Right atrium auricular region (tissue), 2 donors: ENCODE measurements around the gene NACC2. TPM values are rescaled to one million over a fixed set of nuclear protein-coding genes. Genes with fewer than 3 reads are reported as not detected.
"Not testable (repeated sequence)": the region's sequence is repeated elsewhere in the genome, so short reads cannot be mapped to it uniquely, and the experiment has no call there.

Experiments used
- DNase-seq: peaks from one replicate; pipeline ENCODE4 v3.0.0-alpha.2; 2019; ENCODE audit warnings: low spot score
- H3K27ac ChIP-seq, 2 donors: fragments of 200-600 bp; sonication (generic); 1 replicate in 1 of 2; 2 replicates in 1 of 2; pipeline ENCODE4 v1.5.1; 2016 to 2019
- H3K27me3 ChIP-seq, 2 donors: fragments of 200-600 bp; sonication (generic); one replicate each; pipeline versions ENCODE4 v1.5.1 to v1.6.0; 2017 to 2019
- H3K36me3 ChIP-seq: fragments of 200-600 bp; sonication (generic); one replicate; pipeline ENCODE4 v1.5.1; 2016
- H3K4me1 ChIP-seq, 2 donors: fragments of 200-600 bp; sonication (generic); one replicate each; pipeline versions ENCODE4 v1.5.1 to v1.6.0; 2017 to 2019
- H3K4me3 ChIP-seq, 2 donors: fragments of 200-600 bp; sonication (generic); 1 replicate in 1 of 2; 2 replicates in 1 of 2; pipeline ENCODE4 v1.5.1; 2017 to 2019; ENCODE audit warnings: mild to moderate bottlenecking in 1 of 2, moderate library complexity in 1 of 2
- H3K9me3 ChIP-seq, 2 donors: fragments of 200-600 bp; sonication (generic); one replicate each; pipeline ENCODE4 v1.5.1; 2019
- total RNA-seq, 2 donors: library from RNA; depleted of rRNA; stranded (reverse); fragments of >200 nt; gene quantifications; one replicate each; pipeline ENCODE4 v1.1.0, GENCODE V29; 2016
- TF ChIP-seq, protein P1 (sequence below), 2 donors: fragments of 200-600 bp; sonication (generic); IDR thresholded peaks; one replicate each; pipeline ENCODE4 v1.5.1; 2019; ENCODE audit warnings: antibody characterized with exemption in 2 of 2

NACC2 gene
- total RNA-seq, 2 donors from 2014 or later = 49.1 to 55.5 TPM

DNA sequence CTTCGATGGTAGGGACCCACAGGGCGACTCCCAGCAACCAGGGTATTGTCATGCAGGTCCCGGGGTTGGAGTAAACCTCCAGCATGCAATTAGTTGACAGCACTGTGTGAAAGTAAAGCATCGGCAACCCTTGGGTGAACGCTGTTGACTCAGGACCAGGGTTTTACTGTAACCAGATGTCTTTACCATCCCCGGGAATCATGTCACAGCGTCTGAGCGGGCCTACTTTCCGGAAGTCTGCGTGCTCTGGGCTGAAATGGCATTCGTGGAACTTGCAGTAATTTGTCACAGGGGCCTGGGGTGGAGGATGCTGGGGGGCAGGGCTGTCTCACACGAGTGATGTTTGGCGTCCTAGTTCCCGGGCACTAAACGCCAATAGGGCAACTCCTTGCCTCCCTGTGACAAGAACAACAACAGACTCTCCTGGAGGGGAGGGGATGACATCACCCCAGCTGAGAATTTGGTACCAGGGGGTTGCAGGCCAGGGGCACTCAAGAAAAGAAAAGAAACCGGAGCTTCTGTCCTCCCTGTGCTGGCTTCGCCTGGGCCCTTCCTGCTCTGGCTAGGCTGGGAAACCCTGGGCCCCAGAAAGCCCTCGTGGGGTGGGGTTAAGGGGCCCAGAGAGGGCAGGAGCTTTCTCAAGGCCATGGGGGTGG is 123.8 kb downstream of the NACC2 start:
- Histone ChIP-seq H3K27ac (no peak overlapping the region), H3K4me3 (no peak overlapping the region), H3K36me3 (no peaks in the 10 kb centered on the region), H3K4me1 (peaks cover 0 to 21% of the 10 kb centered on the region in 2 donors), H3K9me3 (no peaks in the 10 kb centered on the region), H3K27me3 (no peaks in the 10 kb centered on the region)
- DNase-seq = no peak
- TF ChIP-seq, protein P1, sequence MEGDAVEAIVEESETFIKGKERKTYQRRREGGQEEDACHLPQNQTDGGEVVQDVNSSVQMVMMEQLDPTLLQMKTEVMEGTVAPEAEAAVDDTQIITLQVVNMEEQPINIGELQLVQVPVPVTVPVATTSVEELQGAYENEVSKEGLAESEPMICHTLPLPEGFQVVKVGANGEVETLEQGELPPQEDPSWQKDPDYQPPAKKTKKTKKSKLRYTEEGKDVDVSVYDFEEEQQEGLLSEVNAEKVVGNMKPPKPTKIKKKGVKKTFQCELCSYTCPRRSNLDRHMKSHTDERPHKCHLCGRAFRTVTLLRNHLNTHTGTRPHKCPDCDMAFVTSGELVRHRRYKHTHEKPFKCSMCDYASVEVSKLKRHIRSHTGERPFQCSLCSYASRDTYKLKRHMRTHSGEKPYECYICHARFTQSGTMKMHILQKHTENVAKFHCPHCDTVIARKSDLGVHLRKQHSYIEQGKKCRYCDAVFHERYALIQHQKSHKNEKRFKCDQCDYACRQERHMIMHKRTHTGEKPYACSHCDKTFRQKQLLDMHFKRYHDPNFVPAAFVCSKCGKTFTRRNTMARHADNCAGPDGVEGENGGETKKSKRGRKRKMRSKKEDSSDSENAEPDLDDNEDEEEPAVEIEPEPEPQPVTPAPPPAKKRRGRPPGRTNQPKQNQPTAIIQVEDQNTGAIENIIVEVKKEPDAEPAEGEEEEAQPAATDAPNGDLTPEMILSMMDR (IDR thresholded peaks at IDR 0.05) = no peak

DNA sequence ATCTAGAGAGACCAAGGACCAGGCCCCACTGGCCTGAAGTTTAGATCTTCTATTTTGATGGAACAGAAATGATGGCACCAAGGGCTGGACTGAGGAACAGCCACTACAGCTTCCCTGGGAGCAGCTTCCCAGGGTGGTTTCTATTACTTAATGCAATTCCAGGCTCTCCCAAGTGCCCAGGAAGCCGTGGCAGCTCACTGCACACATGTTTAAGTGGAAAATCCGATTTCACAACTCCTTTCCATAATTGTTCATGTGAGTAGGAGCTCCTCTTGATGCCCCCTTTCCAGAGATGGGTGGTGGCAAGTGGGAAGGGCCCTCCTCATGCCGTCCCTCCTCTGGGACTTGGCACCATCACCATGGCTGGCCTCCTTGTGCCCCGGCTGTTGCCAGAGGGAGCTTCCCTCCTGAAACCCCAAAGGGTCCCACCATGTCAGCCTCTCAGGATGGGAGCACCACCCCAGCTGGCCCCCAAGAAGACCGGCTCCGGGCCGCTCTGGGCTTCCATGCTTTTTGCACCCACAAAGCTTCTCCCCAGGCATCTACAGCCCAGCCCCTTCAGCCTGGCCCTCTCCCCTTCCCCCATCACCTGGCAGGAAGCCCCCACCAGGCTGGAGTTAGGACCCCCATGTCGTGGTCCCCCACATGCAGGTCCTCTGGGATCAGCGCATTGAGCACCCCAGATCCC is 124.8 kb downstream of the NACC2 start:
- H3K9me3 ChIP-seq = no peaks in the 10 kb centered on the region
- no peaks in the 10 kb centered on the region for H3K27me3 ChIP-seq
- no peaks in the 10 kb centered on the region for H3K36me3 ChIP-seq
- TF ChIP-seq, protein P1 (IDR thresholded peaks at IDR 0.05) = no peak
- no peak for DNase-seq
- H3K4me3 ChIP-seq = no peak overlapping the region
- no peak overlapping the region for H3K27ac ChIP-seq
- peaks cover 0 to 21% of the 10 kb centered on the region in 2 donors for H3K4me1 ChIP-seq

DNA sequence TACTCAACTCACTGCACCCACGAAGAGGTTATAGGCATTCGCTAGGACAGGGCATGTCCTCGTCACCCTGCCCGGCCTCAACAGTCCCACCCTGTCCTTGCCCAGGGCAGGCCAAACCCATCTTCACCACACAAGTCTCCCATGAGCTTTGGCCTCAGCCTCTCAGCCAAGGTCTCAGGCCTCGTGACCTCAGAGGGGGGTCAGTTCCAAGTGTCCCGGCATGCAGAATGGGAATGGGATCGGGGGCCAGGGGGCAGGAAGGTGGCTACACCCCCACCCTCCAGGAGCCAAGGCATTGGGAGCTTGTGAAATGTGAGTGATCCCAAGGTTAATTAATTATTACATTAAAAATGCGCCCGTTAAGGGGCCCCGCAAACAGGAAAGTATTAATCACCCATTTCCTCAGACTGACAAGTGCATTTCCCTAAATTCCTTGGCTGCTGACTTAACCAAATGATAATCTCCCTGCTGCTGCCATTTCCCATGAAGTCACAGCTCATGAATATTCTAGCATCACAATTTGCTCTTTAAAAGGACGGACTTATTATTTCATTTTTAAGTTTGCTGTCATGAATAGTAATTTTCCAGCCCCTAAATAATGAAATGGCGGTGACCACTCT is 125.9 kb downstream of the NACC2 start:
- no peak for DNase-seq

DNA sequence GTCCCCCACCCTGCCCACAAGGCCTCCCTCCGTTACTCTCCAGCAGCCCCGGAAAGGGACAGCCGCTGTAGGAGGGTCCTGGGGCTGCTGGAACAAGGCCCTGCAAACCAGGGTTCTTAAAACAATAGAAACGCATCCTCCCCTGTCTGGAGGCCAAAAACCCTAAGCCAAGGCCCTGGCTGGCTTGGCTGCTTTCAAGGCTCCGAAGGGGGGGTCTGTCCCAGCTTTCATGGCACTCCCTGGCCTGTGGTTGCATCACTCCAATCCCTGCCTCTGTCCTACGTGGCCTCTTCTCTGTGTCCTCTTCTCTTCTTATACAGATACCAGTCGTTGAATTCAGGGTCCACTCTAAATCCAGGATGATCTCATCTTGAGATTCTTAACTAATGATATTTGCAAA is 126.5 kb downstream of the NACC2 start:
- TF ChIP-seq, protein P1 (IDR thresholded peaks at IDR 0.05) = no peak
- Histone ChIP-seq H3K4me1 (peaks cover 0 to 21% of the 10 kb centered on the region in 2 donors), H3K27me3 (no peaks in the 10 kb centered on the region), H3K9me3 (no peaks in the 10 kb centered on the region), H3K27ac (no peak overlapping the region), H3K4me3 (no peak overlapping the region), H3K36me3 (no peaks in the 10 kb centered on the region)
- DNase-seq = no peak

More for the DNA sequence above, 125.9 kb downstream of the NACC2 start:
- TF ChIP-seq, protein P1 (IDR thresholded peaks at IDR 0.05) = no peak
- no peak overlapping the region for H3K4me3 ChIP-seq
- H3K9me3 ChIP-seq = no peaks in the 10 kb centered on the region
- H3K27me3 ChIP-seq = no peaks in the 10 kb centered on the region
- H3K27ac ChIP-seq = no peak overlapping the region
- peaks cover 0 to 21% of the 10 kb centered on the region in 2 donors for H3K4me1 ChIP-seq
- no peaks in the 10 kb centered on the region for H3K36me3 ChIP-seq

DNA sequence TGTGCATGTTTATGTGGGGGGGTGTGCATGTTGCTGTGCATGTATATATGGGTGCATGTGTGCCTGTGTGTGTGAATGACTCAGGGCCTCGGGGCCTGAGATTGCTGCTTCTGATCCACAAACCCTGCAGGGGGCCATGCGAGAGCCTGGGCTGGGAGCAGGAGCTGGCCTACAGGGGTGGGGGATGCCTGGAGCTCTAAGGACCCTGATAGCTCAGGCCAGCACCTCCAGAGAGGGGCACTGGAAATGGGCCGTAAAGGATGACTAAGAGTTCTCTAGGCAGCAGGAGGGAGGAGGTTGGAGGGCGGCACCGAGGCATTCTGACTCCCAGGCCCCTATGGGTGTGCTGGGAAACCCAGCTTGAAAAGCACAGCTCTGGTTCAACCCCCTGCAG is 127.0 kb downstream of the NACC2 start:
- Histone ChIP-seq H3K9me3 (no peaks in the 10 kb centered on the region), H3K4me1 (peaks cover 0 to 21% of the 10 kb centered on the region in 2 donors), H3K27me3 (no peaks in the 10 kb centered on the region), H3K36me3 (no peaks in the 10 kb centered on the region), H3K4me3 (no peak overlapping the region), H3K27ac (no peak overlapping the region)
- TF ChIP-seq, protein P1 (IDR thresholded peaks at IDR 0.05) = no peak
- DNase-seq = no peak

DNA sequence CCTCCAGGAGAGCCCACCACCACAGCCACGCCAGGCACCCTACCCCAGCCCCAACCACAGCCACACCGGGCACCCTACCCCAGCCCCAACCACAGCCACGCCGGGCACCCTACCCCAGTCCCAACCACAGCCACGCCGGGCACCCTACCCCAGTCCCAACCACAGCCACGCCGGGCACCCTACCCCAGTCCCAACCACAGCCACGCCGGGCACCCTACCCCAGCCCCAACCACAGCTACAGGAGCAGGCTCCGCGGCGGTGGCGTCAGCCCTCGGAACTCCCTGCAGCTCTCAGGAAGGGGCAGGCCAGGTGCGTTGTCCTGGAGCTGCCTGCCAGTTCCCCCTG is 128.2 kb downstream of the NACC2 start:
- not testable (repeated sequence) for H3K27me3 ChIP-seq, DNase-seq, H3K27ac ChIP-seq, H3K9me3 ChIP-seq, H3K4me3 ChIP-seq, H3K36me3 ChIP-seq
- H3K4me1 ChIP-seq = peaks cover 0 to 22% of the 10 kb centered on the region in 2 donors
